ENCODE results near the gene YAP1.
"Not testable (repeated sequence)": the region's sequence is repeated elsewhere in the genome, so short reads cannot be mapped to it uniquely, and the experiment has no call there.

The YAP1 gene

DNA sequence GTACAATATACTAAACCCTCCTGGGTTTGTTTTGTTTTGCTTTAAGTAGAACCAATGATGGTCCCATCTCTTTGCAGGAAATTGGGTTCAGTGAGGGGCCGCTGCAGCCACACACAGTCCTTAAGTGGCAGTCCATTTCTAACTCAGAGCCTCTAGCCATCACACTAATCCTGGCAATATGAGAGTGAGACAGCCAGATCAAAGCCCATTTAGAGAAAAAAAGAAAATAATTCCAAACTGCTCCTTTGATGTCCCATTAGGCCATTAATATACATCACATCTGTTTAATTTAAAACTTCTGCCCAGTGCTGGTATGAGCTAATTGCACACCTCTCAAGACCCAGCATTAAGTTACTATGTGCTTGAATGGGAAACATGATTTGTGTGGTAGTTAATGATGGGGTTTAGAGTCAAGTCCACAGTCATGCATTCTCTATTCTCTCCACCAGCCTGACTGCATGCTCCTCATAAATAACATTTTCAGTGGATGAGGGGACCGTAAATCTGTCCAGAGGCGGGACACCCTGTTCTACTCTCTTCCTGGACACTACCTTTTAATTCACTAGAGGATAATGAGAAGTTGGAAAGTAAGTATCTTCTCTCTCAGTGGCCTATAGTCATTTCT, 153.2 kb downstream of the YAP1 start:
- no peak overlapping the region for H3K4me3 ChIP-seq (replicated peaks; ENCODE audit: insufficient read depth, low read length)
- H3K27ac ChIP-seq (replicated peaks): no peak overlapping the region
- TF ChIP-seq, protein P1, sequence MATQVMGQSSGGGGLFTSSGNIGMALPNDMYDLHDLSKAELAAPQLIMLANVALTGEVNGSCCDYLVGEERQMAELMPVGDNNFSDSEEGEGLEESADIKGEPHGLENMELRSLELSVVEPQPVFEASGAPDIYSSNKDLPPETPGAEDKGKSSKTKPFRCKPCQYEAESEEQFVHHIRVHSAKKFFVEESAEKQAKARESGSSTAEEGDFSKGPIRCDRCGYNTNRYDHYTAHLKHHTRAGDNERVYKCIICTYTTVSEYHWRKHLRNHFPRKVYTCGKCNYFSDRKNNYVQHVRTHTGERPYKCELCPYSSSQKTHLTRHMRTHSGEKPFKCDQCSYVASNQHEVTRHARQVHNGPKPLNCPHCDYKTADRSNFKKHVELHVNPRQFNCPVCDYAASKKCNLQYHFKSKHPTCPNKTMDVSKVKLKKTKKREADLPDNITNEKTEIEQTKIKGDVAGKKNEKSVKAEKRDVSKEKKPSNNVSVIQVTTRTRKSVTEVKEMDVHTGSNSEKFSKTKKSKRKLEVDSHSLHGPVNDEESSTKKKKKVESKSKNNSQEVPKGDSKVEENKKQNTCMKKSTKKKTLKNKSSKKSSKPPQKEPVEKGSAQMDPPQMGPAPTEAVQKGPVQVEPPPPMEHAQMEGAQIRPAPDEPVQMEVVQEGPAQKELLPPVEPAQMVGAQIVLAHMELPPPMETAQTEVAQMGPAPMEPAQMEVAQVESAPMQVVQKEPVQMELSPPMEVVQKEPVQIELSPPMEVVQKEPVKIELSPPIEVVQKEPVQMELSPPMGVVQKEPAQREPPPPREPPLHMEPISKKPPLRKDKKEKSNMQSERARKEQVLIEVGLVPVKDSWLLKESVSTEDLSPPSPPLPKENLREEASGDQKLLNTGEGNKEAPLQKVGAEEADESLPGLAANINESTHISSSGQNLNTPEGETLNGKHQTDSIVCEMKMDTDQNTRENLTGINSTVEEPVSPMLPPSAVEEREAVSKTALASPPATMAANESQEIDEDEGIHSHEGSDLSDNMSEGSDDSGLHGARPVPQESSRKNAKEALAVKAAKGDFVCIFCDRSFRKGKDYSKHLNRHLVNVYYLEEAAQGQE (IDR thresholded peaks at IDR 0.05; ENCODE audit: insufficient replicate concordance, low read depth): no peak
- no peak for TF ChIP-seq GABPA (IDR thresholded peaks at IDR 0.05; ENCODE audit: low read depth)
- TF ChIP-seq, protein P2, sequence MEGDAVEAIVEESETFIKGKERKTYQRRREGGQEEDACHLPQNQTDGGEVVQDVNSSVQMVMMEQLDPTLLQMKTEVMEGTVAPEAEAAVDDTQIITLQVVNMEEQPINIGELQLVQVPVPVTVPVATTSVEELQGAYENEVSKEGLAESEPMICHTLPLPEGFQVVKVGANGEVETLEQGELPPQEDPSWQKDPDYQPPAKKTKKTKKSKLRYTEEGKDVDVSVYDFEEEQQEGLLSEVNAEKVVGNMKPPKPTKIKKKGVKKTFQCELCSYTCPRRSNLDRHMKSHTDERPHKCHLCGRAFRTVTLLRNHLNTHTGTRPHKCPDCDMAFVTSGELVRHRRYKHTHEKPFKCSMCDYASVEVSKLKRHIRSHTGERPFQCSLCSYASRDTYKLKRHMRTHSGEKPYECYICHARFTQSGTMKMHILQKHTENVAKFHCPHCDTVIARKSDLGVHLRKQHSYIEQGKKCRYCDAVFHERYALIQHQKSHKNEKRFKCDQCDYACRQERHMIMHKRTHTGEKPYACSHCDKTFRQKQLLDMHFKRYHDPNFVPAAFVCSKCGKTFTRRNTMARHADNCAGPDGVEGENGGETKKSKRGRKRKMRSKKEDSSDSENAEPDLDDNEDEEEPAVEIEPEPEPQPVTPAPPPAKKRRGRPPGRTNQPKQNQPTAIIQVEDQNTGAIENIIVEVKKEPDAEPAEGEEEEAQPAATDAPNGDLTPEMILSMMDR (IDR thresholded peaks at IDR 0.05; ENCODE audit: insufficient read depth, low read length): no peak
- TF ChIP-seq POLR2AphosphoS5 (IDR thresholded peaks at IDR 0.05; ENCODE audit: low read depth): no peak
- H3K27me3 ChIP-seq (ENCODE audit: insufficient read depth, poor library complexity, severe bottlenecking): peaks cover 9% of the 10 kb centered on the region
- no peak for DNase-seq (ENCODE audit: low read depth in 1 of 2, low spot score in 1 of 2)

DNA sequence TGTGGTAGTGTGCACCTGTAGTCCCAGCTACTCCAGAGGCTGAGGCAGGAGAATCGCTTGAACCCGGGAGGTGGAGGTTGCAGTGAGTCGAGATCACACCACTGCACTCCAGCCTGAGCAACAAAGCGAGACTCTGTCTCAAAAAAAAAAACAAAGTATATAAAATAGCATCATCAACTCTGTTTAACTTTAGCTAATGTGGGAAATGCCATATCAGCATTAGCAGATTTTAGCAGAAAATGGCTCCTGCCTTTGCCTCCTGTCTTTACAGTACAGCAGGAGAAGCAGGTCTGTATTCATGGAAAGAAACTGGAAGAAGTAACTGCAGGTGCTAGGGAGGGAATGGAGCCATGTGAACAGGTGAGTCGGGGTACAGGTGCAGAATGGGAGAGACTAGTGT, 154.5 kb downstream of the YAP1 start:
- not testable (repeated sequence) for H3K27ac ChIP-seq (replicated peaks); H3K4me3 ChIP-seq (replicated peaks; ENCODE audit: insufficient read depth, low read length); DNase-seq (ENCODE audit: low read depth in 1 of 2, low spot score in 1 of 2)
- peaks cover 18% of the 10 kb centered on the region for H3K27me3 ChIP-seq (ENCODE audit: insufficient read depth, poor library complexity, severe bottlenecking)

DNA sequence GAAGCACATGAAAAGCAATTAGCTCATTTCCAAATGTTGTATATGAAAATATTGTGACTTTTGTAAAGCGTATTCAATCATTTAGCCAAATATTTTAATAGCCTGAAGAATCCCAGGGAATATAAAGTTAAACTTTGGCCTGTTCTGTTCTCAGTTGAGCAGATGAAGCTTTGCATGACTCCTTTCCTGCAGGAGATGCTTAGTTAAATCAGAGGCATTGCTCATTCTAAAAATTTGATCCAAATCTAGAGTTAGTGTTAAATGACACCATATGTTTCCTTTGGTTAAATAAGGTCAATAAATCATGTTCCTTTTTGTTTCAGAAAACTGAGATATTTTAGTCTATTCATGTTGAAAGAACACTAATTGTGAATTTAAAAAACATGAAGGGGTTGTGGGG, 155.9 kb downstream of the YAP1 start:
- DNase-seq (ENCODE audit: low read depth in 1 of 2, low spot score in 1 of 2): no peak
- H3K27ac ChIP-seq (replicated peaks): no peak overlapping the region

DNA sequence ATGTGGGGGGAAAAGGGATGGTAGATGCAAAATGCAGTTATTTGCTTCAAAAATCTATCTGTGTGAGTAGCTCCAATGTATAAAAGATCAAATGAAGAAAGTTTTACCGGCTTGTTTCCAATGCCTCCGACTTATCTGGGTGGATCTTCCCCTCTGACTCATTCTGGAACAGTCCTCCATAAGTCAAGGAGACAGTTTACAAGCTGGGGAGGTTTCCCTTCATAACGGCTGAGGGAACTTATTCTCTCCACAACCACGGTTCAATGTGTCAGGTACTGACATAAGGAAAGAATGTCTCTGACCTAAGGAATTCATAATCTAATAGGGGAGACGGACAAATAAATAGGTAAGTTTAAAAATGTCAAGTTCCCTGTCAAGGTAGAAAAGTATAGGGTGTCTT, 157.4 kb downstream of the YAP1 start:
- H3K27me3 ChIP-seq (ENCODE audit: insufficient read depth, poor library complexity, severe bottlenecking): peaks cover 26% of the 10 kb centered on the region
- H3K27ac ChIP-seq (replicated peaks): no peak overlapping the region
- no peak for DNase-seq (ENCODE audit: low read depth in 1 of 2, low spot score in 1 of 2)
- no peak overlapping the region for H3K4me3 ChIP-seq (replicated peaks; ENCODE audit: insufficient read depth, low read length)
- no peak for TF ChIP-seq GABPA (IDR thresholded peaks at IDR 0.05; ENCODE audit: low read depth)
- TF ChIP-seq, protein P1 (IDR thresholded peaks at IDR 0.05; ENCODE audit: insufficient replicate concordance, low read depth): no peak

More for the DNA sequence above, 155.9 kb downstream of the YAP1 start:
- H3K4me3 ChIP-seq (replicated peaks; ENCODE audit: insufficient read depth, low read length): no peak overlapping the region
- TF ChIP-seq POLR2AphosphoS5 (IDR thresholded peaks at IDR 0.05; ENCODE audit: low read depth) (no peak), GABPA (IDR thresholded peaks at IDR 0.05; ENCODE audit: low read depth) (no peak), SPI1 (IDR thresholded peaks at IDR 0.05; ENCODE audit: borderline replicate concordance, low read depth) (no peak)
- TF ChIP-seq, protein P2 (IDR thresholded peaks at IDR 0.05; ENCODE audit: insufficient read depth, low read length): no peak
- TF ChIP-seq, protein P1 (IDR thresholded peaks at IDR 0.05; ENCODE audit: insufficient replicate concordance, low read depth): no peak
- peaks cover 26% of the 10 kb centered on the region for H3K27me3 ChIP-seq (ENCODE audit: insufficient read depth, poor library complexity, severe bottlenecking)

All from HL-60 (cell line).